ENCODE measurements around the gene ADAM21. TPM values are rescaled to one million over a fixed set of nuclear protein-coding genes. Genes with fewer than 3 reads are reported as not detected.

ADAM21 gene
- total RNA-seq, 1 donor from 2014 or later, result not detected

Other genes starting within 250 kb of the ADAM21 start
- 65.8 and 79.0 TPM in 2 replicates for gene COX16, start 92.5 kb upstream of the ADAM21 start, total RNA-seq
- 2.2 and 2.5 TPM in 2 replicates for gene SYNJ2BP, start 35.1 kb upstream of the ADAM21 start, total RNA-seq
- gene ADAM20, start 82.8 kb downstream of the ADAM21 start, total RNA-seq, result 0.19 and 0.44 TPM in 2 replicates
- gene MED6, start 148.5 kb downstream of the ADAM21 start, total RNA-seq, result 57.0 and 59.7 TPM in 2 replicates
- 4.8 and 5.8 TPM in 2 replicates for gene TTC9, start 189.7 kb downstream of the ADAM21 start, total RNA-seq